Measurements from ENCODE around the gene RSPO4.

RSPO4 gene

DNA sequence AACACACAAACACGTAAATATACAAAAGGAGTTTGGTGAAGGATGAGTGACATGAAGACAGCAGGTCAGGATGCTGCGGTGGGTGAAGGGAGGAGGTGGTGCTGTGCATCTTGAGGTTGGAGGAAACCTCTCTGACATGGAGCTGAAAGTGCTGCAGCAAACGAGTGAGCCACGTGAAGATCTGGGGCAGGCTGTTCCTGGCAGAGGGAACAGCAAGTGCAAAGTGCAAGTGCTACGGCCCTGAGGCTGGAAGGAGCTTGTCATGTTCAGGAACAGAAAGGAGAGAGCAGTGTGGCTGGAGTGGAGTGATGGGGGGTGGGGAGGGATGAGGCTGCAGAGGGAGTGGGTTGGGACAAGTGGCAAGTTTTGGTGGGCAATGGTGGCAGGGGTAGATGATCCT lies 61.2 kb downstream of the RSPO4 start:
- DNase-seq = no peak

- DNase-seq = no peak
Observed at GRCh38 chr20:939606-940005, 62.5 kb downstream of the RSPO4 start.

GRCh38 chr20:934186-934840 lies 67.8 kb downstream of the RSPO4 start:
- DNase-seq = no peak

DNA sequence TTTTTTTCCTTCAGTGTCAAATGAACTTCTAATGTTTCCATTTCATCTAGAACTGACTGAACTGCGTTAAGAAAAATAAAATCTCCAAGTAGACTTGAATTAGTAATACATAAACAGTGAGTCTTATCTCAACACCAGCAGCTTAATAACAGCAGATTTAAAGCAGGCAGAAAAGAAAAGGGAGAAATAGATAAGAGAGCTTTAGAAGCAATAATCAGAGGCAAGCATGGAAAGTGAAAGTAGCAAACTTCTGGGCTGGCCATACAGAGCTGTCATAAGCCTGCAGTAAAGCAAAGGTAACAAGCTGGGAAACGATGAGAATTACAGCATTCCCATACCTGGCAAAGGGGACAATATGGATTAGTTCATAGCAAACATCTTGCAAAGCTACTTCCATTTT lies 69.1 kb downstream of the RSPO4 start:
- DNase-seq = no peak

DNA sequence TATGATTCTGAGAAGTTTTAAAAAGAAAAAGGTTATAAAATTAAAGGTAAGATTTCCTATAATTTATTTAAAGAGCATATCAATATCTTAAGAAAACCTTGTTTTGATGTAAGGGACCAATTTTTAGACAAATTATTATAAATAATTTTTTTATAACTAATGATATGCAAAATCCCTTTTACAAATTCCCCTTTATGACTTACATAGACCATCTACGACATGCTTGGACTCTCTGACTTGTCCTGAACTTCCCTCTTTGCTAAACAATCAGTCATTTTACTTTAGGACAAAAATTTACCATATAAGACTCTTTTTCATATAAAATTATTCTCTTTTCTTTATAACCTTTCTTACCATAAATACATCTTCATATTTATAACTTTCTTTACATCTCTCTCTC lies 70.7 kb downstream of the RSPO4 start:
- DNase-seq = no peak

GRCh38 chr20:926670-927069 lies 75.4 kb downstream of the RSPO4 start:
- no peak for DNase-seq

DNA sequence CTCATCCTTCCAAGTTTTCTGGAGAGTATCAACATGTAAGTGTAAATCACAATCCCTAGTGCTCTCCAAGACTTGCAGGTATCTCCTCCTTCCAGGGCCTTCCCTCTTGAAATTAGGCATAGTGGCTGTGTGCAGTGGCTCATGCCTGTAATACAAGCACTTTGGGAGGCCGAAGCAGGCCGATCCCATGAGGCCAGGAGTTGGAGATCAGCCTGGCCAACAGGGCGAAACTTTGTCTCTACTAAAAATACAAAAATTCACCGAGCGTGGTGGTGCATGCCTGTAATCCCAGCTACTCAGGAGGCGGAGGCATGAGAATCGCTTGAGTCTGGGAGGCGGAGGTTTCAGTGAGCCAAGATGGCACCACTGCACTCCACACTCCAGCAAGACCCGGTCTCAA lies 76.6 kb downstream of the RSPO4 start:
- no peak for DNase-seq

DNA sequence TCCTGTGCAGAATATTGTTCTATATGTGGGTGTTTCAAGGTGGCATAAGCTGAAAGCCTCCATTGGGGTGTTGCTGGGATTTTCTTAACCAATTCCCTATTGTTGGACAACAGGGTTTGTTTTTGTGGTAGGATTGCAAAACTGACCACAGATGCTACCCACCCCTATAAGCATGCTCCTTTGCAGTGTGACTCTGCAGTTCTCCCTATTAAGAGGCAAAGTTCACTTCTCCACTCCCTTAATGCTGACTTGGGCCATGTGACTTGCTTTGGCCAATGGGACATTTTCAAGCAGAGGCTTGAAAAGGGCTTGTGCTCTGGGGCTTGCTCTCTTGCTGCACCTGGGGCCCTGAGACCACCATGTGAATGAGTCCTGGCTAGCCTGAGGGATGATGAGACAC lies 77.5 kb downstream of the RSPO4 start:
- no peak for DNase-seq

DNA sequence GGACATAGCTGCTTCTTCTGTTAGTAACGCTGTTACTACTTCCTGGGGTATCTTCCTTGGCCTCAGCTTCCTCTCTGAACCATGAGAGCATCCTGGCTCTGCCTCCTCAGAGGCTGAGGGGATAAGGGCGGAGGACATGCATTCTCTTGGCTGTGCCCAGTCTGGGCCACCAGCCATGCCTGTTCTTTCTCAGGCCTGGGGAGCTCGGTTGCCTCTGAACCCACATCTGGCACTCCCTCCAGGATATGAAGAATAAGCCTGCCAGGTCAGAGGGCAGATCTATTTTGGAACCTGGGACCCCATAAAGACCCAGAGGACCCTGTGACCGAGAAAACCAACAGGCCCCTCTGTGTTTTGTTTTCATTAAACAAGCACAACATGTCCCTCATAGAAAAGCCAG lies 79.3 kb downstream of the RSPO4 start:
- DNase-seq = no peak

- no peak for DNase-seq
Observed at GRCh38 chr20:921068-921467, 81.0 kb downstream of the RSPO4 start.

GRCh38 chr20:920311-920710 lies 81.8 kb downstream of the RSPO4 start:
- DNase-seq = no peak

GRCh38 chr20:919491-919916 lies 82.6 kb downstream of the RSPO4 start:
- DNase-seq = no peak

DNA sequence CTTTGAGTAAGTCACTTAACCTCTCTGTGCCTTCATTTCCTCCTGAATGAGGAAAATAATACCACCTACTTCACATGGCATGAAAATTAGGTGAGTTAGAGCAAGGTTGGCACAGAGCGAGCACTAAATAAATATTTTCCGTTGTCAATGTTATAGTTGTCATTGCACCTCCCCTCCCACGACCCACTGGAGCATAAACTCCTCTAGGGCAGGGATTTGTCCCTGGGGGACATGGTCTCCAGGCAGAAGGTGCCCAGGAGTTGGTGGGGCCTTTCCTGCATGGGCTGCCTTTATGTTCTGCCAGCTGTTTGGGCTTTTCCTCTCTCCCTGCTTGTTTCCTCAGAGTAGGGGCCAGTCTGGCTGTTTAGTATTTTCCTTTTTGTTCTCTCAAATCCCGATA lies 84.7 kb downstream of the RSPO4 start:
- DNase-seq = no peak

GRCh38 chr20:916825-917224 lies 85.3 kb downstream of the RSPO4 start:
- DNase-seq = no peak

GRCh38 chr20:916125-916799 lies 85.8 kb downstream of the RSPO4 start, which contains the start of gene ANGPT4:
ANGPT4 (minus strand) TSS chr20:916334; CDS start chr20:916214, 120 bp downstream.
- no peak for DNase-seq

DNA sequence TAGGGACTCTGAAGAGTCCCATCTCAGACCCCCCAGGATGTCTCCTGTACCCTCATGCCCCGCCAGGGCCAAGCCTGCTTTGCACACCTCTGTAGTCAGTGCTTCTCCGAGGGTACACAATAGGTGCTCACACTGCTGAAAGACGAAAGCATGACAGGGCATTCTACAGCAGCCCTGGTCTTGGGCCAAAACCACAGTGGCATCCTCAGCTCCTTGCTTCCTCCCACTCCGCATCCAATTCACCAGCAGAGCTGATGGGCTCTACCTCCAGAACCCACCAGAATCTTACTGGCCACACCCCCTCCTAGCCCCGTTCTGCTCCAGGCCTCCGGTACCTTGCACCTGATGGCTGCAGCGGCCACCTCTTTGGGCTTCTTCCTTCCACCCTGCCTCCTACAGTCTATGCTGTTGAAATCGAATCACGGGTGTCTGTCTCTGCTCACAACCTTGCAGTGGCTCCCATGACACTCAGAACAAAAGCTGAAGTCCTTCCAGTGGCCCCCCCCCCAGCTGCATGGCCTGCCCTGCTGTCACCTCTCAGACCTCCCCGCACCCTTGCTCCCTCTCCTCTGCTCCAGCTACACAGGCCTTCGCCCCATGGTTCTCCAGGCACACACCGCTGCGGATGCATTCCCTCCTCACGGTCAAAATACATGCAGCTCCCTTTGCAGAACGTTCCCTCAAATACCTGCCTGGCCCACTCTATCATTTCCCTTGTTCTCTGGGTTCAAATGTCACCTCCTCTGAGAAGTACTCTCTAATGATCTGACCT lies 87.2 kb downstream of the RSPO4 start:
- DNase-seq = no peak

DNA sequence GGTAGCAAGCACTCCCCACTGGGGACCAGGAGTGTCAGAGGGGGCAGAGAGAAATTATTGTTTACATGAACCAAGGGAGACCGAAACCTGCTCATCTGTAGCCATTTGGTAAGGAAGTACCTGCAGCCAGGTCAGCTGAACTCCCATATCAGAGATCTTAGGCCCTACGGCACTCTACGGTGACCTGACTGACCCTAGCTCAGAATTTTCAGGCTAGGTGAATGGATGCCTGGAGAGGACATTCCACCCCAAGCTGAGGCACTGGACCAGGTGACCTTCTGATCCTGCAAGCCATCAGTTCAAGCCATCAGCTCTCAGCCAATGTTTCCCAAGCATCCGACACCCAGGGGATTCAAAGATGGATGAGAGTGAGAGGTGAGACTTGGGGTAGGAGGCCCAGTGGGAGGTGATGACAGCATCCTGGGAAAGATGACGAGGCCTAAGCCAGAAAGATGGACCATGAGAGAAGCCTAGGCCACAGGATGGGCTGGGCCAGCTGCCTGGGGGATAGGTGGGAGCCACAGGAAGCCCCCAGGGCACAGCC lies 88.7 kb downstream of the RSPO4 start:
- DNase-seq = no peak

DNA sequence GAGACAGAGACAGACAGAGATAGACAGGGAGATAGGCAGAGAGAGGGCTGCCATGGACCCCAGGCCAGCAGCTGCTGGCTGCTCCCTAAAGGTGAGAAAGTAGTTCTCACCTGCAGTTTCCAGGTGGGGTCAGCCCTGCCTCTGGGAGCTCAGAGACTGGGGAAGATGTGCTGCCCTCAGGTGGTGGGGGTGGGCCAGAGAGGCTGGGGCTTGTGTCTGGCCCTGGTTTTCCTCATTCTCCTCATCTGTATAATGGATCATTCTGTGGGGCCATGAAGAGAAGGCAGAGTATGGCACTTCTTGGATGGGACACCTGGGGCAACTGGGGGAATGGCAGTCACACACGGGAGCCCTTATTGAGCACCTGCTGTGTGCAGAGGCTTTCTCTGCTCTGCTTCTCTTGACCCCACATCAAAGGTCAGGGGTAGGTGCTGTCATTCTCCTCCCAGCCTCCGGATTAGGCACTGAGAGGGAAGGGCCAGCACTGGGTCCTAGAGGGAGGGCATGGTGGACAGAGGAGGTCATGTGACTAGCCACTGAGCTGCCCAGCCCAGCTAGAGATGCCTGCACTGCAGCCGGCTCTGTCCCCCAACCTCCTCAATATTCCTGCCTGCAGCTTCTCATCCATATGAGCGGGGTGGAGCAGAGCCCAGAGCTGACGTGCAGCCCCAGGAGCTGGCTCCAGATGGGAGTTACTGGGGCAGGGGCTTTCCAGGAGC lies 90.1 kb downstream of the RSPO4 start:
- no peak for DNase-seq

DNA sequence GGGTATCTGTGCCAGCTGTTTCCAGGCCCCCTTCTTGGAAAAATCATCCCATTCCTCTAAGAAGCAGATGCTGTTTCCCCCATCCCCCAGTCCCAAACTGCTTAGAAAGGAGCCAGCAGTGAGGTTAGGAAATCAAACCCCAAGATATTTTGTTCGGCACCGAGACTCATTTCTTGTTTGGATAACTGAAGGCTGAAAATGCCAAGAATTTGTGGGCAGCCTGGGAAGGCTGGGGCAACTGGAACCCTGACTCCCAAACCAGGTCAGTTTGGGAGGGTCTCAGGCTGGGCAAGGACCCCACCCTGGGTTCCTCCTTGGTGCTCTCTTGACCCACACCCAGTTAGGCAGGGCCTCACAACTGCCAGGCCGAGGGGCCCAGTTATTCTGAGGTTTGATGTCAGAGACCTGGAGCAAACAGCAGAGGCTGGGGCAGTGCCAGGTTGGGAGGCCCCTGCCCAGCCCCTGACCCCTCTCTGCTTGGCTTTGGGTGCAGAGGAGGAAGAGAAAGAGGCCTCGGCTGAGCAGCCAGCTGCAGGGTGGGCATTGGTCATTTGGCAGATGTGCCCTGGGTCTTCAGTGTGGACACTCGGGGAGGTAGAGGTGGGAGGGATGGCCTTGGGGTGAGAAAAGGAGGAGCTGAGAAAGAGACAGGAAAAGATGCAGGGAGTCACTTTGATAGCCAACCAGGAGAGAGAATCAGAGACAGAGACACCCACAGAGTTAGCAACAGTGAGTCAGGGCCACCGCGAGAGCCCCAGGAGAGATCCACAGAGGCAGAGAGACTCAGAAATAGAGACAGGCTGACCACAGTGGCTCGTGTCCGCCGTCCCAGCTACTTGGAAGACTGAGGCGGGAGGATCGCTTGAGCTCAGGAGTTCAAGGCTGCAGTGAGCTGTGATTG lies 91.0 kb downstream of the RSPO4 start:
- no peak for DNase-seq

DNA sequence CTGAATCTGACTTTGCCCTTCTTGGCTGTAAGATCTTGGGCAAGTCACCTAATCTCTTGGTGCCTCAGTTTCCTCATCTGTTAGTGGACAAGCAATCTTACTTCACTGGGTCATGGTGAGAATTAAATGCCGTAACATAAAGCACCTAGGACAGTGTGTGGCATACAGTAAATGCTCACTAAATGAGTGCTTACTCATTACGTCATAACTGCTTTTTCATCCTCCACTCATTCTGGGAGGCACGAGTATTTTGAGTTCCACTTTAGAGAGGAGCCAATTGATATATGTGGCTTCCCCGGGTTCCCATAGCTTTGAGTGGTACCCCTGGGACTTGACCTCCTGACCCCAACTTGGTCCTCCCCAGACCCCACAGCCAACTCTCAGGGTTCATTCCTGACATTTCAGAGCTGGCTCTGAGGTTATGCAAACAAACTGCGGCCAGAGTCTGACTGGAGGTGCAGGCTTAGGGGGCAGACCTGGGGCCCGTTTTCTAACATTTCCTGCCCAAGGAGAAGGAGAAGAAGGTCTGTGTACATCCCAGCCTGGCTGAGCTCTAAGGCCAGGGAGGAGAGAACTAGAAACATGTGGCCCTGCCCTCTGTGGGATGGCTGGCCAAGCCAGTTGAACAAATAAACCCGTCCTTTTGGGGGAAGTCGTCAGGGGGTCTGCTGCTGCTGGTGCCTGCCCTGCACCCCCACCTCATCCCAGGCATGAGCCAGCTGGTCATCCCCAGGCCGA lies 91.8 kb downstream of the RSPO4 start:
- DNase-seq = no peak

- DNase-seq = no peak
Observed at GRCh38 chr20:909641-910040, 92.5 kb downstream of the RSPO4 start.

All from amniotic stem cell (primary cell).